CD4-positive, alpha-beta T cell (primary cell): ENCODE measurements around the gene RPL36. TPM values are rescaled to one million over a fixed set of nuclear protein-coding genes. Genes with fewer than 3 reads are reported as not detected.

Experiments
- ATAC-seq: fragments of 200-7000 bp; cut with Tn5 transposase; one replicate; pipeline ENCODE4 v1.10.0; 2022; ENCODE audit warnings: mild to moderate bottlenecking; ENCODE audit not compliant: poor library complexity
- CTCF ChIA-PET: fragments of 350-600 bp; sonication (Branson Sonifier 250); formaldehyde crosslinking; loops from one replicate; lab custom pipeline; 2021; ENCODE audit warnings: antibody characterized with exemption, inconsistent platforms; lab: Charles Lee
- POLR2A ChIA-PET: fragments of 350-600 bp; sonication (Branson Sonifier 250); formaldehyde crosslinking; loops from one replicate; lab custom pipeline; 2021; ENCODE audit warnings: antibody characterized with exemption, inconsistent platforms; lab: Charles Lee
- DNase-seq, 14 experiments: peaks; one replicate each; pipeline ENCODE4 v3.0.0-alpha.2; 2013 to 2020; ENCODE audit warnings: mixed read lengths in 2 of 14
- H3K27ac ChIP-seq, 2 donors: one replicate each; pipeline versions ENCODE4 v1.5.1 to v1.7.0; 2013; ENCODE audit warnings: low read length in 2 of 2, low read depth in 1 of 2, mild to moderate bottlenecking in 1 of 2
- H3K27me3 ChIP-seq, 2 experiments: 1 replicate in 1 of 2; 2 replicates in 1 of 2; pipeline versions ENCODE4 v1.6.1 to v1.7.0; 2013; ENCODE audit warnings: low read length in 2 of 2, control low read depth in 1 of 2, mild to moderate bottlenecking in 1 of 2, moderate library complexity in 1 of 2; ENCODE audit not compliant: insufficient read depth in 2 of 2, control insufficient read depth in 1 of 2
- H3K36me3 ChIP-seq: one replicate; pipeline ENCODE4 v1.6.1; 2013; ENCODE audit warnings: low read length, control low read depth; ENCODE audit not compliant: insufficient read depth
- H3K4me1 ChIP-seq: one replicate; pipeline ENCODE4 v1.6.1; 2013; ENCODE audit warnings: low read length, control low read depth; ENCODE audit not compliant: insufficient read depth
- H3K4me3 ChIP-seq: one replicate; pipeline ENCODE4 v1.5.1; 2013; ENCODE audit warnings: mild to moderate bottlenecking, low read length, moderate library complexity
- H3K9me3 ChIP-seq, 2 experiments: 1 replicate in 1 of 2; 2 replicates in 1 of 2; pipeline versions ENCODE4 v1.6.1 to v1.7.0; 2013; ENCODE audit warnings: low read length in 2 of 2, mild to moderate bottlenecking in 2 of 2, control low read depth in 1 of 2, moderate library complexity in 1 of 2; ENCODE audit not compliant: control insufficient read depth in 1 of 2, insufficient read depth in 1 of 2
- H3K27ac Mint-ChIP-seq: one replicate; pipeline ENCODE4 v1.8.0; 2020; ENCODE audit warnings: mixed read lengths
- H3K27me3 Mint-ChIP-seq: one replicate; pipeline ENCODE4 v1.8.0; 2021; ENCODE audit warnings: mixed read lengths
- H3K36me3 Mint-ChIP-seq: one replicate; pipeline ENCODE4 v1.8.0; 2021; ENCODE audit warnings: low read depth, mixed read lengths
- H3K4me1 Mint-ChIP-seq: one replicate; pipeline ENCODE4 v1.8.0; 2021; ENCODE audit warnings: low read depth, mixed read lengths
- H3K4me3 Mint-ChIP-seq: one replicate; pipeline ENCODE4 v1.8.0; 2020; ENCODE audit warnings: mild to moderate bottlenecking, mixed read lengths
- H3K9me3 Mint-ChIP-seq: one replicate; pipeline ENCODE4 v1.8.0; 2020; ENCODE audit warnings: mixed read lengths
- CTCF ChIP-seq: fragments of 200-600 bp; IDR thresholded peaks from one replicate; pipeline ENCODE4 v1.8.0; 2022; ENCODE audit warnings: antibody characterized with exemption, mild to moderate bottlenecking
- intact Hi-C, 2 experiments: fragments of 100-400 bp; cut with DNase I in 1 of 2; cut with micrococcal nuclease in 1 of 2; formaldehyde crosslinking; loops; one replicate each; pipeline versions ENCODE4 v1.15.1 to v1.9.0; 2023 to 2025; cut with DNase I, micrococcal nuclease
- total RNA-seq, 174 experiments: library from RNA in 2 of 174; stranded (reverse) in 2 of 174; gene quantifications; one replicate each; pipeline ENCODE4 v1.2.3 and lab custom pipeline; 2021 to 2026

Gene RPL36
- total RNA-seq, 2 experiments from 2014 or later = 1,509 to 1,565 TPM

- H3K27me3 Mint-ChIP-seq = no peaks in the 10 kb centered on the region
- peaks cover 65% of the 10 kb centered on the region for H3K36me3 ChIP-seq
- no peaks in the 10 kb centered on the region for H3K27me3 ChIP-seq
- no peak for TF ChIP-seq CTCF
- H3K4me3 Mint-ChIP-seq = no peak overlapping the region
- no peak for ATAC-seq
- ChIA-PET POLR2A (interaction anchor here (2.5 kb wide), 1 partner anchor 9 kb away, joined by 11 read pairs; the partner anchor contains the start of genes CATSPERD and LONP1), CTCF (interaction anchor here (0.9 kb wide), 1 partner anchor 24 kb away, joined by 3 read pairs; no protein-coding TSS in a partner anchor)
- no peak overlapping the region for H3K27ac Mint-ChIP-seq
- no peak overlapping the region for H3K4me3 ChIP-seq
- no peaks in the 10 kb centered on the region for H3K4me1 Mint-ChIP-seq
- no peaks in the 10 kb centered on the region for H3K4me1 ChIP-seq
- H3K27ac ChIP-seq = no peak overlapping the region
- intact Hi-C loops = no loop called here
- H3K9me3 ChIP-seq = no peaks in the 10 kb centered on the region
- H3K9me3 Mint-ChIP-seq = no peaks in the 10 kb centered on the region
- peaks cover 59% of the 10 kb centered on the region for H3K36me3 Mint-ChIP-seq
- DNase-seq = peak in 1 of 14 experiments; percentile 9
Observed at GRCh38 chr19:5711025-5711424, 20.9 kb downstream of the RPL36 start.

DNA sequence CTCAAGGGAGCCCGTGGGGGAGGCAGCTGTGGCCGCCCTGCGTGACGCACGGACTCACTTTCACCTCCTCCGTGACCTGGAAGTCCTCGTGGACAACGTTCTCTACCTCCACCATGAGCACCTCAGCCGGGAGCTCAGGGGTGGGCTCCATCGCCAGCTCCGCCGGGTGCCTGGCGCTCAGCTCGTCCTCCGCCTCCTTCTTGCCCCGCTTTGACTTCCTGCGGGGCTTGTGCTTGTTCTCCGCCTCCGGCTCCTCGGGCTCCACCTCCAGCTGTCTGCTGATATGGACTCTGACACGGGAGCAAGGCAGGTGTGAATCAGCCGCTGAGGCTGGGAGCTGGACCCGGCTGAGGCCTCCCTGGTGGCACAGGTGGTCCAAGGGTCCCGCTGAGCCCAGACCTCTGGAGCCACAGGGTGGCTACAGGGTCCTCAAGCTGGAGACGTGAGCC is 21.6 kb downstream of the RPL36 start:
- TF ChIP-seq CTCF = no peak
- intact Hi-C loops = no loop called here
- H3K27me3 Mint-ChIP-seq = no peaks in the 10 kb centered on the region
- peaks cover 52% of the 10 kb centered on the region for H3K36me3 Mint-ChIP-seq
- H3K9me3 Mint-ChIP-seq = no peaks in the 10 kb centered on the region
- H3K27ac Mint-ChIP-seq = no peak overlapping the region
- ChIA-PET POLR2A (interaction anchor here (2.5 kb wide), 1 partner anchor 9 kb away, joined by 11 read pairs; the partner anchor contains the start of genes CATSPERD and LONP1), CTCF (no interaction called here)
- Histone ChIP-seq H3K4me3 (no peak overlapping the region), H3K36me3 (peaks cover 60% of the 10 kb centered on the region), H3K4me1 (no peaks in the 10 kb centered on the region), H3K27me3 (no peaks in the 10 kb centered on the region), H3K9me3 (no peaks in the 10 kb centered on the region), H3K27ac (no peak overlapping the region)
- no peaks in the 10 kb centered on the region for H3K4me1 Mint-ChIP-seq
- ATAC-seq = no peak
- H3K4me3 Mint-ChIP-seq = no peak overlapping the region
- peak in 2 of 14 experiments; percentile 2 to 25 for DNase-seq

- CTCF ChIA-PET = interaction anchor here (1.3 kb wide), 1 partner anchor 23 kb away, joined by 4 read pairs; the partner anchor contains the start of gene RPL36
- intact Hi-C loops = no loop called here
- ATAC-seq (no peak), DNase-seq (no peak)
- H3K27me3 Mint-ChIP-seq = no peaks in the 10 kb centered on the region
- no peak overlapping the region for H3K27ac ChIP-seq
- H3K4me3 Mint-ChIP-seq = no peak overlapping the region
- H3K4me1 Mint-ChIP-seq = peaks cover 6% of the 10 kb centered on the region
- POLR2A ChIA-PET = no interaction called here
- no peaks in the 10 kb centered on the region for H3K9me3 Mint-ChIP-seq
- no peak for TF ChIP-seq CTCF
- H3K27ac Mint-ChIP-seq = no peak overlapping the region
- H3K27me3 ChIP-seq = no peaks in the 10 kb centered on the region
- H3K36me3 ChIP-seq = peaks cover 55% of the 10 kb centered on the region
- peaks cover 39% of the 10 kb centered on the region for H3K36me3 Mint-ChIP-seq
- H3K4me3 ChIP-seq = no peak overlapping the region
- no peaks in the 10 kb centered on the region for H3K9me3 ChIP-seq
- peaks cover 12% of the 10 kb centered on the region for H3K4me1 ChIP-seq
Observed at GRCh38 chr19:5713228-5713627, 23.1 kb downstream of the RPL36 start.
